Measurements from ENCODE around the gene TLR5.

- TF ChIP-seq EZH2phosphoT487 (IDR thresholded peaks at IDR 0.05; ENCODE audit: insufficient read depth, low read depth) (no peak), EZH2 (IDR thresholded peaks at IDR 0.05; ENCODE audit: insufficient read depth, poor library complexity, severe bottlenecking) (no peak)
Observed at GRCh38 chr1:223142795-223143536, at the start of gene TLR5.
